Activated CD4-positive, alpha-beta T cell treated with anti-CD3 and anti-CD28 coated beads, Interleukin-2, amount 50 U/mL, for 1 hour (primary cell): ENCODE measurements around the gene FHAD1.
"Not testable (repeated sequence)": the region's sequence is repeated elsewhere in the genome, so short reads cannot be mapped to it uniquely, and the experiment has no call there.

Source experiments
- DNase-seq: peaks from one replicate; pipeline ENCODE4 v3.0.0-alpha.2; 2020

FHAD1 gene

DNA sequence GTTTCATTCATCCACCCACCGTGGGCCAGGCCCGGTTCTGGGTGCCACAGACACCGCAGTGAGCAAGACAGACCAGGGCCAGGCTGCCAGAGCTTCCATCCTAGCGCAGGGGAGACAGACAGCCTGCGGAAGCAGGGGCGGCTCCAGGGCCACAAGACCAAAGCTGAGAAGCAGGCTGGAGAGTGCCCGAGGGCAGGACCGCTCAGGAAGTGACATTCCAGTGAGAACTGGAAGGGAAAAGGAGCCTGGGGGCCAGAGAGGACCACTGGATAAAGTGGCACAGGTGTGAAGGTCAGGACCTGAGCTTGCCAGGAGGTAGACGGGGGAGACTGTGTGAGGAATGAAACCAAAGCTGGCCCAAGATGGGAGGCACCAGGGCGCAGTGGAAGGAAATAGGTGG, 103.1 kb downstream of the FHAD1 start:
- no peak for DNase-seq

DNA sequence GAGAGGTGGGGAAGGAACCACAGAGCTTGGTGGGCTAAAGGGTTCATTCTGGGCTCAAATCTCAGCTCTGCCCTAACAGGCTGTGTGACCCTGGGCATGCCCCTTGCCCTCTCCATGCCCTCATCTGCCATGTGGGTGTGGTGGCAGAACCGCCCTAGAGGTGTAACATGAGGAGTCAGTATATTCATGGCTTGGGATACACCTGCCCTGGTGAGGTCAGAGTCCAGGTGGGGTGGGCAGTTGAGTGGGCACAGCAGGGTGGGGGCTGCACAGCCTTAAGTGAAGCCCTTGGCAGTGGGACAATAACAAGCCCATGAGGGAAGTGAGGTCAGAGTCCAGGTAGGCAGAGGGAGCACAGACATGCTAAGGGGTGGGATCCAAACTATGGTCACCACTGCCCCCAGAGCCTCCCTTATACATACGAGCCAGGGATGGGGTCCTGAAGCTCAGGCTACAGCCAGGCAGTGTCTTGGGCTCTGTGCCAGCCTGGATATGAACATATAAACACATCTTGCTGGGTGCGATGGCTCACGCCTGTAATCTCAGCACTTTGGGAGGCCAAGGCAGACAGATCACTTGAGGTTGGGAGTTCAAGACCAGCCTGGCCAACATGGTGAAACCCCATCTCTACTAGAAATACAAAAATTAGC, 103.7 kb downstream of the FHAD1 start:
- no peak for DNase-seq

DNA sequence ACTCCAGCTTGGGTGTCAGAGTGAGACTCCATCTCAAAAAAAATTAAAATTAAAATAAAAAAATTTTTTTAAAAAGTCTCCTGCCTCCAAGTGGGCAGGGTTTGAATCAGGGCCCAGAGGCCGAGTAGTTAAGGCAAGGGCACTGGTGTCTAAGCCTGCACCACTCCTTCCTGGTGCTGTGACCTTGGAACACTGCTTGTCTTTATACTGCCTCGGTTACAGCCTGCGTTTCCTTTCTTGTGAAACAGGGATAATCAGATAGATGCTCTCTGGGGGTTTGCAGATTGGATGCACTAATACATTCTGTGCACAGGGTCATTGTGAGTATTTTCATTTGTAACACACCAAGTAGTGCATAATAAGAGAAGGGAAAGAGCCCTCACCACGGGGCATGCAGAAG, 104.3 kb downstream of the FHAD1 start:
- DNase-seq: no peak

DNA sequence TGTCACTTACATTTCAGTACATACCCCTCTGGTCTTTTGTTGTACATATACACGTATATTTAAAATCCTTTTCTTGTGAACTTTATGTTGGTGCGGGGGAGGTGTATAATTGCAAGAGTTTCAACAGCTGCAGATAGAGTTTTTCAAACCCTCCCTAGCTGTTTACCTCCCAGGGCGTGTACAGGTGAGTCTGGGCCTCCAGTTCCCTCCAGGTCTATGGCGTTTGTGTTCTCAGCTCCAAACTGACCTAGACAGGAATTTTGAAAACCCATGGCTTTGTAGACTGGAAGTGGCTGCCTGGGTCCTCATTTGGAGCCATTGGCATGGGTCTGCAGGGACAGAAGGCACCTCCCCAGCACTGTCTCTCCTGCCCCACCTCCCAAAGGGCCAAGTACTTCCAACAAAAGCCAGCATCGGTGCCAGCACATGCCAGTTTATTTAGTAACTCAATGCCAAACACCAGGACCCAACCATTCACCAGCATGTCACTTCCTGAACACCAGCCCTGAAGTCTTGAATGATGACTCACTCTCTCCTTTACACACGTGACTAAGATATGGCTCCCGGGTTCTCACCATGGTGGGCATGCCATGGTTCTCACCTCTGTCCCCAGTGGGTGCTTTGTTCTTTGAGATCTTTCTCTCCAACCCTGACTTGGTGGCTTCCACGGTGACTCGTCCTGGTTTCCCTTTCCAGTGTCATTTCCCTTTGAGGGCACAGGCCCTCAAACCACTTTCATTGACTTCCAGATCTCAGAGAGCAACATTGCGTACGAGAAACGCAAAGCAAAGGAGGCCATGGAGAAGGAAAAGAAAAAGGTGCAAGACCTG, 105.3 kb downstream of the FHAD1 start:
- no peak for DNase-seq

DNA sequence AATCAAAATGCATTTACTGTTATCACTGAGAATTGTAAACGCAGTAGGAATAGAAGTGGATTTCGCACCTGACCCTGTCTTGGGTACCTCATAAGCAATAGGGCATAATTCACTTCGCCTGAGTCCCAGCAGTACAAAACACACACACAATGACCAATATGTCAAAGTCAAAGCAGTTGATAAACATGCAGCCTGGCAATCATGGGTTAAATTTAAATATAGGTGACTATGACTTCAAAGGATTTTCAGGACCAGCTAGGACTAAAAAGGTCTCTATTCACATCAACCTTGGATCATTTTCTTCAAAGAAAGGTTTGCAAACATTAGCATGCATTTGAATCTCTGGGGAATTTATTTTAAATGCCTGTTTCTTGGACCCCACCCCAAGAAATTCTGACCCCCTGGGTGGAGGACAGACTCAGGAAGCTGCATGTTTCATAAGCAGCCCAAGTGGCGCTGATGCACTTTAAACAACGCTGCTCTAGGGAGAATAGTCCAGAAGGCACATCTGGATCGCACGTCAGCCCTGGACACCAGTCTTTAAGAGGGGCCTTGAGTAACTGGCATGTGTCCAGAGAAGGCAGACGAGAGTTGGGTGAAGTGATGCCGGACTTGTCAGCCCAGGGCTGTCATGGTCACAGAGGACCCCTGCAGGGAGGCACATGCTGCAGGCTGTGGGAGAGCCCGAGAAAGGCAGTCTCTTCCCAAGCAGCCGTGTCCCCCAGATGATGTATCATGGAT, 107.0 kb downstream of the FHAD1 start:
- no peak for DNase-seq

DNA sequence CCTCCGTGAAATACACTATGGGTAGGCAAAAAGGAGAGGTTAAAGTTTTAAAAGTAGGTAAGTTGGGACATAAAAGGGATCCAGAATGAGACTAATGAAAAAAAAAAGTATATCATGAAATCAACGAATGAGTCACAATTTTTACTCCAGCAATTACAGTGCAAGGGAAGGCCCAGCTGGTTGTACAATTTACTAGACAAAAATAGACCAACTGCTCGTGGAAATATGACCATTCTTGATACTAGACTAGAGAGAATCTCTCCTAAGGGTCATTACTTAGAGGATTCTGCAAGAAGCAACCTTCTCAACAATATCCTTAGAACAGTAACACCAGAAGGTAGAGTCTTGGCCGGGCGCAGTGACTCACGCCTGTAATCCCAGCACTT, 107.5 kb downstream of the FHAD1 start:
- DNase-seq: no peak

DNA sequence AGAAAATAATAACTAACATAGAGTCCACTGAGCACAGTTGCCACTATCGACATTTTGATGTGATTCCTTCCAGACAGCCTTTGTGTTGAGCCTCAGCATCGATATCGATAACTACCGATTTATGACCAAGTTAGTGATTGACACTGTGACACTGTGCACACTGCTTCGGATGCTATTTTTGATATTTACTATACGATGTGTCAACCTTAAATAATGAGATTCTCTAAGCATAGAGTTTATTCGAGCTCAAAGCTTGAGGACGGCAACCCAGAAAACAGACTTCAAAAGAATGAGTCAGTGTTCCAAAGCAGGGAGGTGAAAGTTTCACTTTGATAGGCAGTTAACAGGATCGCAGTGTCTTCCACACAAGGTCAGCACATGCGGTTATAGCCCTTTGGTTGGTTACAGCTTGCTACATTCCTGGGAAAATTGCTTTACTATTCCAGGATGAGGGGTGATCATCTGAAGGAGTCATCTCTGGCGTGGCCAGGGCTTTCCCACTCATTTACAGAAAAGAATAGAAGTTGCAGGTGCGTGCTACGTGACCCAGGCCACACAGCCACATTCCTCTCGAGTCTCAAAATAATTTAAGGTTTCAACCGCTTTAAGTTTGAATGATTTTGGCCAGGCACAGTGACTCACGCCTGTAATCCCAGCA, 109.1 kb downstream of the FHAD1 start:
- DNase-seq: no peak

DNA sequence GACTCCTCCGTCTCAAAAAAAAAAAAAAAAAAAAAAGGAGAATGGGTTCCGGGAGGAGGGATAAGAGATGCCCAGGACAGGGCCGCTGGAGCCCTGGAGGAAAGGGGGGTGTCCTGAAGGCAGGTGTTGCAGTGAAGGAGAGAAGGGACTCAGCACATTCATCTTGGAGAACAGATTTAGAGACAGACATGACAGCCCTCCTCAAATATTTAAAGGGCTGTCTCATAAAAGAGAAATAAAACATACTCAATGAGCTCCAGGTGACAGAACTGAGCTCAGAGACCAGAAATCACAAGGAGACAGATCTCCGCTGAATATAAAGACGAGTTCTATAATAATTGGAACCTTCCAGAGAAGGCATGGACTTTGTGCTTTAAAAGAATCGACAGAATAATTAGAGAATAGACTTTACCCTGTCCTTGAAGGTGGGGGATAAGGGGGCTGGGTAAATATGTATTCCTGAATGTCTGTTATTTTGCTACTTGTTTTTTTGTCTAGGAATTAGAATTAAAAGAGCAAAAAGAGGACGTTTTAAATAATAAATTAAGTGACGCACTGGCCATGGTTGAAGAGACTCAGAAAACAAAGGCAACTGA, 110.7 kb downstream of the FHAD1 start:
- DNase-seq: no peak

DNA sequence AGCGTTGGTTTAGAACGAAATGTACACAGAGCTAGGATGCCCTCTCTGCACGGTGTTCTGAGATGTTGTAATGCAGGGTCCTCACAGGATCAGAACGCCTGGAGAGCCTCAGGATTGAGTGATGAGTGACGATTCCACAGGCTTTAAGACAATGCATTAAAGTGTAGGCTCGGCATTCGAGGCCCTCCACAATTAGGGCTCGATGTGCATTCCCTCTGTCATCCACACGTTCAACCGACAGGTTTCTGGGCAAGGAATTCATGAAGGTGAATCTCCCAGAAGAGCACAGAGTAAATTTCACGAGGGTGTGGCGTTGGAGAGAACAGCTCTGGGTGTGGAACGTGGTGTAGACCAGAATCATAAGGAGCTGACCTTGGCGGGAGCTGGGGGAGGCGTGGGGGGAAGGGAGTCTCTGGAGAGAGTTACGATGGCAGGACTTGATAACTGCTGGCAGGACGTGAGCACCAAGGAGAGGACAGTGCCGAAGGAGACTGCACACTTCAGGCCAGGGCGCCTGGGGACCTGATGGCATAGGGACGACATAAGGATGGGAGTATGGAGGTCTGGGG, 111.6 kb downstream of the FHAD1 start:
- DNase-seq: no peak

DNA sequence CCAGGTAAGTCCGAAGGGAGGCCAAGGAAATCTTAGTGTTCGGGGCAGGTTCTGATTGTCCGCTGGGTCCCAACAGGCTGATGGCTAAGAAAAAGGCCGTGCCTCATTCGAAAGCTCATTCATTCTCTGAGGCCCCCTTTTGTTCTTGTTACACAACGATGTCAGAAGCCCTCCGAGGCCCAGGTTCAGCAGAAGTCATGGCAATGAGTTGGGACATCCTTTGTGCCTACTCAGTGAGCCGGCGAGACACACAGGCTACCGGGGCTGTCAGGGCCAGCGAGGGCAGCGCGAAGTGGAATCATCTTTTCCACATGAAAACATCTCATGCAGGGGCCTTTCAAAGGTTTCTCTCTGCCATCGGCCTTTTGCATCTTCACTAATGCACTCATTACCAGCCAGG, 113.7 kb downstream of the FHAD1 start:
- DNase-seq: no peak

DNA sequence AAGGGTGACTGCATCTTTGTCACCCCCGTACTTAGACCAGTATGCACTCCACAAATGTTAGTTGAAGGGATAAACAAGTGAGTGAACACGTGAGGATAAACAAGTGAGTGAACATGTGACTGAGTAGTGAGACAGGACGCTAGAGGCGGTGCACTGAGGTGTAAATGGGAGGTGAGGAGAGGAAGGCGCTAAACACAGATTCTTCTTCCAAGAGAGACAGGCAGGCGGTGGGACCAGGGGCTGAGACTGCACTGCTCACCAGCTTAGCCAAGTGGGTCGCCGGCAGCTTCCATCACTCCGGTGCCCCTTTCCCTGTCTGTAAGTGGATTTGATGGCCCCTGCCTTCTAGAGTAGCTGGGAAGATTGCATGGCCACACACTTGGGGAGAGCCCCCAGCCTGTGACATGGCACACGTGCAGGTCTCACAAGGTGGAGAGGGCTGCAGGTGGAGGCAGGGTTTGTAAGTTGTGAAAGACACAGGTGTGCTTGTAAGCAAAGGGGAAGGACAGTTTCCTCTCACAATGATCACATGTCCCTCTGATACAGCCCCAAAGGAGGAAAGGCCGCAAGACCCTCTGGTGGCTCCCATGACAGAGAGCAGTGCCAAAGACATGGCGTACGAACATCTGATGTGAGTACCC, 115.2 kb downstream of the FHAD1 start:
- no peak for DNase-seq

DNA sequence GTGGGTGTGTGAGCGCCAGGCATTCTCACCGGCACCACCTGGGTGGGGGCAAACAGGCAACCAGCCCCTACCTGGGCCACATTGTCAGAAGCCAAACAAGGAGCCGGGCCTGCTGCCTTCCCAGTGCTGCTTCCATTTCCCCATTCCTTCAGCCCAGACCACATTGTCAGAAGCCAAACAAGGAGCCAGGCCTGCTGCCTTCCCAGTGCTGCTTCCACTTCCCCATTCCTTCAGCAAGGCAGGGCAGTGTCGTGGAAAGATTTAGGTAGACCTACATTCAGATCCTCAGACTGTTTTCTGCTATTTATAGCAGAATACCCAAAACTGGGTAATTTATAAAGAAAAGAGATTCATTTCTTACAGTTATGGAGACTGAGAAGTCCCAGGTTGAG, 115.7 kb downstream of the FHAD1 start:
- no peak for DNase-seq

DNA sequence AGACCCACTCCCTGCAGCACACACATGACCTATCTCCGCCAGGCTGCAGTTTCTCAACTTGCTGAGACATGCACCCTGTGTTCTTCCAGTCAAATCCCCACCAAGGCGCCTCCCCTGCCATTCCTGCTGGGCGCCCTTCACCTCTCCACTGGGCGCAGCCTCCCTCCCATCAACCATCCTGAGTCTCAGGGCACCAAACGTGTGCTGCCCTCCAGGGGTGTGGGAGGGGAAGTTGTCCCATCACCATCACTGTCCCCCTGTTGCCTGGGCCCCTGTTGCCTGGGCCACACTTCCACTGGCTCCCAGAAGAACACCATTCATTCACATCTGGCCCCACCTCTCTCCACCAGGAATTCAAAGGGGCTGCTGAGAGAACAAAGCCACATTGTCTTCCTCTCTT, 117.7 kb downstream of the FHAD1 start:
- DNase-seq: no peak

DNA sequence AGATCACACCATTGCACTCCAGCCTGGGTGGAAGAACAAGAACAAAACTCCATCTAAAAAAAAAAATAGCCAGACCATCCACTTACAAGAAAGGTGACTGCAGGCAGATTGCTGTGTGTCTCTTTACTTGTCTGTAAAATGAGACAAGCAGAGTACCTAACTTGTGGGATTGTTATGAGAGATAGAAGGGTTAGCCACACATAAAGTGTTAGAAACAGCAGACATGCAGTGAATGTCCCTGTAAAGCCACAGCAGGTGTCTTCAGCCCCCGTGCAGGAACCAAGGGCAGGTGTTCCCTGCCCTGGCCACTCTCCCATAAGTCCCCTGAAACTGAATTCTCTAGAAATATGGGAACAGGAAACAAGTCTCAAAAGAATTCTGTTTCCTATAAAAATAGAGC, 121.9 kb downstream of the FHAD1 start:
- DNase-seq: no peak

DNA sequence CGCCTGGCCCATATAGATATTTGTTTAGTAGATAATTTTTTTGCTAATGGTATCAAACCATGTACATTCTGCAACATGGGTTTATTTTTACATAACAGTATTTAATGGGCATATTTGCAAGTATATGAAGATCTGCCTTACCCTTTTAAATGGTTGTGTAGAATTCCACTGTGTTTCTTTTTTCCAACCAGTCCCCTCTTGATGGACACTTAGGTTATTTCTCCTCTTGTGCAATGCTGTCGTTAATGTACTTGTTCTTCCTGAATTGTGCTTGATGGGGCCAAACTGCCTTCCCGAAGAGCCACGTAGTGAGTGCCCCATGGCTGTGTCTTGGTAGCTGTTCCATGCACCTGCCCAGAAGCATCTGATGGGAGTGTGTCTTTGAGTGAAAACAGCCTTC, 123.2 kb downstream of the FHAD1 start:
- DNase-seq: no peak

DNA sequence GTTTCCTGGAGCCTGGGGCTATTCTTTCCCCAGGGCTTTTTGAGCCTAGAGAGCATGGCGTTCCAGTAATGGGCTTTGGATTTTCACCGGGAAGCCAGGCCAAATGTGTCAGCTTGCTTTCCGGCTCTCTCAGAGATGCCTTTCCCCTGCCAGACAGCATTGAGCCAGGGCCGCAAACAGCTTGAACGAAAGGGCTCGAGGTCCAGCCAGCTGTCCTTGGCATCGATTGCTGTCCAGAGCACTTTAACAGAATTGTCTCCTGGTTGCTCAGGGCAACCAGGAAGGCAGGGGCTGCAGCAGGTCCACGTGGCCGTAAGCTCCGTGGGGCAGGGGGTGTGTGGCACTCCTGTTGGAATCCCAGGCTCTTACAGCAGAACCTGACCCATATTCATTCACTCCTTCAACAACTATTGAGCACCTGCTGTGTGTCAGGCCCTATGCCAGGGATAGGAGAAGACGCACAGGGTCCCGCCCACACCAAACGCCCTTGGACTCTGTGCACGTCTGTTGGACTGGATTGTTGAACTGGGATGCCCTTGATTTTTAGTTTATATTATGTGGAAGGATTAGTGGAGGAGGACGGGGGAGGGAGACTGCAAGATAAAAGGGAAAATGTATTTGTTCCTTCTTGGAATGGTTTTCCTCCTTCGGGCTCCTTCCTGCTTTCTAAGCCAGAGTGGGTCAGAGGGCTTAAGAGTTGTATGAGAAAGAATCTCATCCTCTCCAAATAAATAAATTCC, 123.9 kb downstream of the FHAD1 start:
- no peak for DNase-seq

DNA sequence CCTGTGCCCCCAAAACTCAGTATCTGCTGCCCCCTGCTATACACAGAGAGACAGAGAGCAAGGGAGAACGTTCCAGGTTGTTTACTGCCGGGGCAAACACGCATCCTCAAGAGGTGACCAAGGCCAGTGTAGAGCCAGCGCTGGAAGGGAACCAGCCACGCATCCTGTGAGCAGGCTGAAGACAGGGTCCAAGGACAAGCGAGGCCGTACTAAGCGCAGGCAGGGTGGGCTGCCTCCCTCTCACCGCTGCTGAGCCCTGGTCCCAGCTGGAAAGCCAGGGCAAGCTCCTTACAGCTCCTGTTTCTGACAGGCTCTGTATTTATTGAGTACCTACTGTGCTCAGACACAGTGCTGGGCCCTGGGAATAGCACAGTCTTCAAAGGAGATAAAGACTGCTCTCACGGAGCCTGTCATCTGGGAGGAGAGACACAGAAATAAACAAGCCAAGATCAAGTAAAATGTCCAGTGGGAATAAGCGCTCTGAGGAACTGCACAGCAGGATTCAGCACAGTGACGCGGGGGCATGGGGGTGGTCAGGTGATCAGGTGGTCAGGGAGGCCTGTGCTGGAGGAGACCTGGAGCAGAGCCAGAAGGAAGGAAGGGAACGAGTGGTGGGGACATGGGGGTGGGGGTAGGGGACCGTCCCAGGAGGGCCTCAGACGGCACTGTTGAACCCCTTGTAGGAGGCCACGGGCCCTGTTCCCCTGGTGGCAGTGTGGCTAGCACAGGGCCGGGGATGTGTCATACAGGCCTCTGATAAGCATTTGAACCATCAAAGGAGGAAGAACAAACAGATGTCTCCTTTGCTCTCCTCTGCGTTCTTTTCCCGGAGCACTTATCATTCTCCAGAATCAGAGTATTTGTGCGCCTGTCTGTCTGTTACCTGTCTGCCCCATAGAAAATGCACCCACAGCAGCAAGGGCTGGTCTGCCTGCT, 124.9 kb downstream of the FHAD1 start:
- DNase-seq: no peak

DNA sequence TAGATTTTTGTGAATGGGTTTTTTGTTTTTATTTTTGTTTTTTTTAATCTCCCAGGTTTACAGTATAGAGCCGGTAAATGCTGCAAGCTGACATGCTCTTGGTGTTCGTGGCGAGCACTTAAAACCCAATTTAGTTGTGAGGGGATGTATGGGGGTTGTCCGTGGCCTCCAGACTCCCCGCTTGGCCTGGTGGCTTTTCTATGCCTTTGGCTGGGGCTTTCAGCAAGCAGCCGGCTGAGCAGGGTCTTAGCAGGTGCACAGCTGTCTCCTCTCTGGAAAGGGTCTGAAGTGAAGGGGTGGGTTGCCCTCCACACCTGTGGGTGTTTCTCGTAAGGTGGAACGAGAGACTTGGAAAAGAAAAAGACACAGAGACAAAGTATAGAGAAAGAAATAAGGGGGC, 131.7 kb downstream of the FHAD1 start:
- DNase-seq: no peak

DNA sequence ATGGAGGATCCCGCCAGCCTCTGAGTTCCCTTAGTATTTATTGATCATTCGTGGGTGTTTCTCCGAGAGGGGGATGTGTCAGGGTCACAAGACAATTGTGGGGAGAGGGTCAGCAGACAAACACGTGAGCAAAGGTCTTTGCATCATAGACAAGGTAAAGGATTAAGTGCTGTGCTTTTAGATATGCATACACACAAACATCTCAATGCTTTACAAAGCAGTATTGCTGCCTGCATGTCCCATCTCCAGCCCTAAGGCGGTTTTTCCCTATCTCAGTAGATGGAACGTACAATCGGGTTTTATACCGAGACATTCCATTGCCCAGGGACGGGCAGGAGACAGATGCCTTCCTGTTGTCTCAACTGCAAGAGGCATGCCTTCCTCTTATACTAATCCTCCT, 132.1 kb downstream of the FHAD1 start:
- DNase-seq: not testable (repeated sequence)
